Ectodermal cell (in vitro differentiated cells): ENCODE measurements around the gene PRR20G.
"Not testable (repeated sequence)": the region's sequence is repeated elsewhere in the genome, so short reads cannot be mapped to it uniquely, and the experiment has no call there.

Source experiments
- H3K27ac ChIP-seq: 2 replicates; pipeline ENCODE4 v1.7.0; 2013; ENCODE audit warnings: mild to moderate bottlenecking, low read depth, low read length; ENCODE audit not compliant: insufficient read depth, poor library complexity, severe bottlenecking
- H3K27me3 ChIP-seq: 2 replicates; pipeline ENCODE4 v1.7.0; 2013; ENCODE audit warnings: mild to moderate bottlenecking, low read length; ENCODE audit not compliant: insufficient read depth, control insufficient read depth, poor library complexity, severe bottlenecking
- H3K36me3 ChIP-seq: one replicate; pipeline ENCODE4 v1.7.0; 2013; ENCODE audit warnings: low read length; ENCODE audit not compliant: control insufficient read depth, insufficient read depth
- H3K4me1 ChIP-seq: one replicate; pipeline ENCODE4 v1.7.0; 2013; ENCODE audit warnings: low read length; ENCODE audit not compliant: control insufficient read depth, insufficient read depth
- H3K4me3 ChIP-seq: 2 replicates; pipeline ENCODE4 v1.7.0; 2013; ENCODE audit warnings: low read depth, low read length, control low read depth; ENCODE audit not compliant: insufficient read depth
- H3K9me3 ChIP-seq: 2 replicates; pipeline ENCODE4 v1.7.0; 2013; ENCODE audit warnings: mild to moderate bottlenecking, low read length, moderate library complexity; ENCODE audit not compliant: control insufficient read depth
- WGBS, 2 experiments: methylation state at CpG; one replicate each; pipeline ENCODE4 v1.1.7; 2013; ENCODE audit warnings: missing lambda C conversion rate in 2 of 2; 5-methylcytosine and 5-hydroxymethylcytosine counted together

The PRR20G gene

GRCh38 chr3:127323581-127323980 is 35.7 kb upstream of the PRR20G start:
- Histone ChIP-seq H3K27ac (no peak overlapping the region), H3K36me3 (no peaks in the 10 kb centered on the region)
- 84 to 86% methylated on average over 5 of the region's 5 CpGs for WGBS, 2 experiments

GRCh38 chr3:127321371-127321770 is 33.5 kb upstream of the PRR20G start:
- Histone ChIP-seq H3K4me1 (no peaks in the 10 kb centered on the region), H3K27me3 (peaks cover 4% of the 10 kb centered on the region), H3K4me3 (no peak overlapping the region), H3K36me3 (no peaks in the 10 kb centered on the region), H3K9me3 (no peaks in the 10 kb centered on the region), H3K27ac (no peak overlapping the region)
- 66 to 74% methylated on average over 4 of the region's 4 CpGs for WGBS, 2 experiments

More at GRCh38 chr3:127323581-127323980, 35.7 kb upstream of the PRR20G start:
- Histone ChIP-seq H3K27me3 (peaks cover 4% of the 10 kb centered on the region), H3K4me3 (no peak overlapping the region), H3K4me1 (no peaks in the 10 kb centered on the region), H3K9me3 (no peaks in the 10 kb centered on the region)

GRCh38 chr3:127320529-127321121 is 32.8 kb upstream of the PRR20G start:
- Histone ChIP-seq H3K9me3 (no peaks in the 10 kb centered on the region), H3K27ac (no peak overlapping the region), H3K27me3 (peaks cover 4% of the 10 kb centered on the region), H3K36me3 (no peaks in the 10 kb centered on the region), H3K4me1 (no peaks in the 10 kb centered on the region), H3K4me3 (no peak overlapping the region)
- WGBS, 2 experiments = 66 to 70% methylated on average over 4 of the region's 4 CpGs

- Histone ChIP-seq H3K4me1 (no peaks in the 10 kb centered on the region), H3K4me3 (no peak overlapping the region), H3K36me3 (no peaks in the 10 kb centered on the region), H3K9me3 (no peaks in the 10 kb centered on the region), H3K27ac (no peak overlapping the region), H3K27me3 (peaks cover 1% of the 10 kb centered on the region)
- 90 to 92% methylated on average over 7 of the region's 7 CpGs for WGBS, 2 experiments
Observed at GRCh38 chr3:127316685-127317084, 28.8 kb upstream of the PRR20G start.

GRCh38 chr3:127312818-127313217 is 25.0 kb upstream of the PRR20G start:
- H3K4me1 ChIP-seq = no peaks in the 10 kb centered on the region
- no peaks in the 10 kb centered on the region for H3K36me3 ChIP-seq
- no peaks in the 10 kb centered on the region for H3K27me3 ChIP-seq
- H3K4me3 ChIP-seq = no peak overlapping the region
- 55 to 57% methylated on average over 2 to 3 of the region's 3 CpGs for WGBS, 2 experiments
- no peak overlapping the region for H3K27ac ChIP-seq
- no peaks in the 10 kb centered on the region for H3K9me3 ChIP-seq

- H3K36me3 ChIP-seq, H3K27ac ChIP-seq, H3K4me1 ChIP-seq, H3K27me3 ChIP-seq, H3K9me3 ChIP-seq, H3K4me3 ChIP-seq: not testable (repeated sequence)
- 92 to 94% methylated on average over 28 of the region's 28 CpGs for WGBS, 2 experiments
Observed at GRCh38 chr3:127308821-127309220, 21.0 kb upstream of the PRR20G start.

GRCh38 chr3:127307916-127308315 is 20.1 kb upstream of the PRR20G start:
- H3K4me3 ChIP-seq = no peak overlapping the region
- no peaks in the 10 kb centered on the region for H3K27me3 ChIP-seq
- peaks cover 6% of the 10 kb centered on the region for H3K4me1 ChIP-seq
- no peaks in the 10 kb centered on the region for H3K36me3 ChIP-seq
- WGBS, 2 experiments = 92% methylated on average over 3 of the region's 4 CpGs
- H3K9me3 ChIP-seq = no peaks in the 10 kb centered on the region
- no peak overlapping the region for H3K27ac ChIP-seq

GRCh38 chr3:127307112-127307835 is 19.4 kb upstream of the PRR20G start:
- H3K4me3 ChIP-seq = no peak overlapping the region
- peaks cover 6% of the 10 kb centered on the region for H3K4me1 ChIP-seq
- no peak overlapping the region for H3K27ac ChIP-seq
- H3K36me3 ChIP-seq = no peaks in the 10 kb centered on the region
- WGBS, 2 experiments = 88 to 89% methylated on average over 10 of the region's 10 CpGs
- H3K9me3 ChIP-seq = no peaks in the 10 kb centered on the region
- no peaks in the 10 kb centered on the region for H3K27me3 ChIP-seq

- Histone ChIP-seq H3K4me1 (peaks cover 6% of the 10 kb centered on the region), H3K4me3 (no peak overlapping the region), H3K27ac (no peak overlapping the region), H3K9me3 (no peaks in the 10 kb centered on the region), H3K36me3 (no peaks in the 10 kb centered on the region), H3K27me3 (no peaks in the 10 kb centered on the region)
- 86% methylated on average over 18 of the region's 18 CpGs for WGBS, 2 experiments
Observed at GRCh38 chr3:127306361-127307111, 18.7 kb upstream of the PRR20G start.

GRCh38 chr3:127305499-127306060 is 17.7 kb upstream of the PRR20G start:
- Histone ChIP-seq H3K36me3 (no peaks in the 10 kb centered on the region), H3K27me3 (no peaks in the 10 kb centered on the region), H3K27ac (no peak overlapping the region), H3K4me3 (no peak overlapping the region), H3K4me1 (peaks cover 6% of the 10 kb centered on the region), H3K9me3 (no peaks in the 10 kb centered on the region)
- 79% methylated on average over 9 of the region's 9 CpGs for WGBS, 2 experiments
